ENCODE data around the gene ETDB.
"Not testable (repeated sequence)": the region's sequence is repeated elsewhere in the genome, so short reads cannot be mapped to it uniquely, and the experiment has no call there.

ETDB gene

GRCh38 chrX:135120056-135120576 is at the start of gene ETDB:
TSS of gene ETDB (minus strand) at chrX:135120526. CDS start at chrX:135119261, 1,265 bp downstream.
- not testable (repeated sequence) for DNase-seq (ENCODE audit: low spot score); FAIRE-seq

GRCh38 chrX:135169534-135169933 is 49.2 kb upstream of the ETDB start:
- FAIRE-seq; DNase-seq (ENCODE audit: low spot score): not testable (repeated sequence)

- no peak for FAIRE-seq
- DNase-seq (ENCODE audit: low spot score): no peak
Observed at GRCh38 chrX:135168486-135168885, 48.2 kb upstream of the ETDB start.

- not testable (repeated sequence) for FAIRE-seq; DNase-seq (ENCODE audit: low spot score)
Observed at GRCh38 chrX:135154688-135155087, 34.4 kb upstream of the ETDB start.

- not testable (repeated sequence) for DNase-seq (ENCODE audit: low spot score); FAIRE-seq
Observed at GRCh38 chrX:135126145-135126544, 5.8 kb upstream of the ETDB start.

GRCh38 chrX:135116064-135116463 is 4.3 kb downstream of the ETDB start:
- not testable (repeated sequence) for FAIRE-seq; DNase-seq (ENCODE audit: low spot score)

GRCh38 chrX:135114392-135114791 is 5.9 kb downstream of the ETDB start:
- no peak for DNase-seq (ENCODE audit: low spot score)
- FAIRE-seq: no peak

- FAIRE-seq (no peak), DNase-seq (ENCODE audit: low spot score) (no peak)
Observed at GRCh38 chrX:135112743-135113142, 7.6 kb downstream of the ETDB start.

- FAIRE-seq (no peak), DNase-seq (ENCODE audit: low spot score) (peak; percentile 9)
Observed at GRCh38 chrX:135112096-135112729, 8.1 kb downstream of the ETDB start.

GRCh38 chrX:135109554-135109953 is 10.8 kb downstream of the ETDB start:
- DNase-seq (ENCODE audit: low spot score) (no peak), FAIRE-seq (no peak)

GRCh38 chrX:135099493-135099783 is 20.9 kb downstream of the ETDB start:
- no peak for DNase-seq (ENCODE audit: low spot score)
- FAIRE-seq: no peak

GRCh38 chrX:135097196-135097744 is 23.1 kb downstream of the ETDB start:
- not testable (repeated sequence) for FAIRE-seq

GRCh38 chrX:135095715-135096114 is 24.6 kb downstream of the ETDB start:
- FAIRE-seq (no peak), DNase-seq (ENCODE audit: low spot score) (no peak)

More at GRCh38 chrX:135097196-135097744, 23.1 kb downstream of the ETDB start:
- DNase-seq (ENCODE audit: low spot score): not testable (repeated sequence)

- FAIRE-seq (no peak), DNase-seq (ENCODE audit: low spot score) (no peak)
Observed at GRCh38 chrX:135094726-135095125, 25.6 kb downstream of the ETDB start.

- DNase-seq (ENCODE audit: low spot score) (no peak), FAIRE-seq (no peak)
Observed at GRCh38 chrX:135089126-135089525, 31.2 kb downstream of the ETDB start.

- FAIRE-seq (no peak), DNase-seq (ENCODE audit: low spot score) (no peak)
Observed at GRCh38 chrX:135087867-135088266, 32.5 kb downstream of the ETDB start.

GRCh38 chrX:135086197-135086854 is 34.0 kb downstream of the ETDB start:
- no peak for FAIRE-seq
- peak; percentile 20 for DNase-seq (ENCODE audit: low spot score)

GRCh38 chrX:135081693-135082404 is 38.5 kb downstream of the ETDB start:
- FAIRE-seq (no peak), DNase-seq (ENCODE audit: low spot score) (no peak)
